ENCODE measurements around the gene KYAT1.

KYAT1 gene

DNA sequence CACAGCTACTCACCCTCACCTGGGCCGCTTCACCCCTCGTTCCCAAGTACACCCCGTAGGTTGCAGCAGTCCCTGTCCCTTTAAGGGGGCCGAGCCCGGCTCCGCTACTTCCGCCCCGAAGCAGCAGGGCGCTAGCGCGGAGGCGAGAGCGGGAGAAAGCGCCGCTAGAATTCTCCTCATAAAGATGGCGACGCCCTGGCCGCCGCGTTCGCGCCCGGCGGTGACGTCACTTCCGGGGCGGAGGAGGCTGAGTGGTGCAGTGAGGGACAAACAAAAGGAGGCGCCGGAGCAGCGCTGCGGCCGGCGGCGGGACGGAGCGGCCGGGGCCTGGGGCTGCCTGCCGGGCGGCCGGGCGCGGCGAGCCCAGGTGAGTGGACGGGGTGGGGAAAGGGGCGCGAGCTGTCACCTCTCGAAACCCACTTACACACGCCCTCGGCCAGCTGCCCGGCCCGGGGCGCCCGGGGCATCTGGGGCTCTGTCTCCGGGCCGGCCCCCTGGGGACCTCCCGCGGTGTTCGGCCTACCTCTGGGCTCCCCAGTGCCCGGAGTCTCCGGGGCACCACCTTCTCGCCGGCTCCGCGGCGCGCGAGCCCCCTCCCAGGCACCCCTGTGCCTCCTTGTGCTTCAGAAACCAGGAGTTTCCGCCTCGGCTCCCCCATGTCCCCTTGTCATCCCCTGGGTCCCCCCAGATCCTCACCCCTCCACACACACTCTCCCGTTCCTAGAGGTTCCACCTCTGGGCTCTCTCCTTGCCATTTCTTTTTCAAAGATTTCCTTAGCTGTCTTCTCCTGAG lies at the start of gene KYAT1, which contains the start of gene LRRC8A:
Gene KYAT1 (minus strand): TSS at position 67 of the 793 bp plus-strand sequence. CDS start 36,545 bp downstream, outside the sequence.
Gene LRRC8A (plus strand): TSS at position 250 of the 793 bp plus-strand sequence. CDS start 25,032 bp downstream, outside the sequence.
- TF ChIP-seq CTCF (IDR thresholded peaks at IDR 0.05; ENCODE audit: unreplicated experiment in 3 of 3), result no peak
- peaks cover 37% of the 10 kb centered on the region for H3K4me1 Mint-ChIP-seq
- peaks cover 8% of the 10 kb centered on the region for H3K36me3 Mint-ChIP-seq (ENCODE audit: low read depth)
- peak within 1 kb of the TSS; percentile 94 to 97 (median 96) for H3K27ac Mint-ChIP-seq
- peaks cover 8% of the 10 kb centered on the region for H3K27me3 Mint-ChIP-seq (ENCODE audit: low read depth)
- H3K4me3 Mint-ChIP-seq, result peak within 1 kb of the TSS; percentile 99
- no peaks in the 10 kb centered on the region for H3K9me3 Mint-ChIP-seq

DNA sequence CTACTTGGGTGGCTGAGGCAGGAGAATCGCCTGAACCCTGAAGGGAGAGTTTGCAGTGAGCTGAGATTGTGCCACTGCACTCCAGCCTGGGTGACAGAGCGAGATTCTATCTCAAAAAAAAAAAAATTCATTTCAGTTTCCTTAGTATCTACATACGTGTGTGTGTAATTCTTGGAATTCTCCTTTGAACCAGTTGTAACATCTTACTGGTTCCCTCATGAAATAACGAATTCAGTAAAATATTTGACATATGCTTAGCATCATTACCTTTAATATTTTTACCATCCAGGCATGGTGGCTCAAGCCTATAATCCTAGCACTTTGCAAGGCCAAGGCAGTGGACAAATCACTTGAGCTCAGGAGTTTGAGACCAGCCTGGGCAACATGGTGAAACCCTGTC lies 47.8 kb upstream of the KYAT1 start:
- Mint-ChIP-seq H3K27ac (no peak overlapping the region), H3K4me3 (no peak overlapping the region), H3K9me3 (no peaks in the 10 kb centered on the region), H3K4me1 (peaks cover 7% of the 10 kb centered on the region), H3K27me3 (ENCODE audit: low read depth) (no peaks in the 10 kb centered on the region), H3K36me3 (ENCODE audit: low read depth) (peaks cover 4% of the 10 kb centered on the region)
- no peak for TF ChIP-seq CTCF (IDR thresholded peaks at IDR 0.05; ENCODE audit: unreplicated experiment in 3 of 3)

- Mint-ChIP-seq H3K36me3 (ENCODE audit: low read depth) (peaks cover 4% of the 10 kb centered on the region), H3K4me3 (no peak overlapping the region), H3K27ac (peak overlapping the region in 2 of 3 experiments; percentile 69 to 85), H3K27me3 (ENCODE audit: low read depth) (no peaks in the 10 kb centered on the region), H3K9me3 (no peaks in the 10 kb centered on the region), H3K4me1 (peaks cover 7% of the 10 kb centered on the region)
- no peak for TF ChIP-seq CTCF (IDR thresholded peaks at IDR 0.05; ENCODE audit: unreplicated experiment in 3 of 3)
Measured at GRCh38 chr9:128928624-128929023, 46.9 kb upstream of the KYAT1 start.

DNA sequence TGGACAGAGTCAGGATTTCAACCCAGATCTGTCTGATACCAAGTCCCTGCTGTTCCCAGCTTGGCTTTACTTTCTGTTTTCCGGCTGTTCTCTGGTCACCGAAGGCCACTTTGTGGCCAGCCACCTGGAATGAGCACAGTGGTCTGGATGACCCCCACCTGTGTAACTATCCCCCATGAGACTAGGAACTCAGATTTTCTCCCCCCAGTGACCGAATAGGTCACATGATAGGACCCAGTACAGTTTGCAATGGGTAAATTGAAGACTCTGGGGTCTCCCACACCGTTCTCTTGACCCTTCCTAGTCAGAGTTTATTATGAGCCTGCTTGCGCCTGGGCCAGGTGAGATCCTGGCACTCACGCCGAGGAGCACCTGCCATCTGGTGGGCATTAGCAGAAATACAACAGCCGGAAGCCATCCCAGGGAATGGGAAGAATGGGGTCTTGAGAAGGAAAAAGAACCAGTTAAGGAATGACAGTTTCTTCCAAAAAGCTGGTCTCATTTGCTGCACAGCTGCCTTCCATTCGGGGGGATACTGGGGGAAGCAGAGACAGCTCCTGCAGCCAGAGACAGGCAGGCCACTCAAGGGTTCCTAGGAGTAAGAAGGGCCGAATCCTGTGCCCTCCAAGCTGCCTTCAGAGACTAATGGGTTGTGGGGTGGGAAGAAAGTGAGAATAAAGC lies 46.1 kb upstream of the KYAT1 start:
- H3K9me3 Mint-ChIP-seq, result no peaks in the 10 kb centered on the region
- peaks cover 7% of the 10 kb centered on the region for H3K4me1 Mint-ChIP-seq

DNA sequence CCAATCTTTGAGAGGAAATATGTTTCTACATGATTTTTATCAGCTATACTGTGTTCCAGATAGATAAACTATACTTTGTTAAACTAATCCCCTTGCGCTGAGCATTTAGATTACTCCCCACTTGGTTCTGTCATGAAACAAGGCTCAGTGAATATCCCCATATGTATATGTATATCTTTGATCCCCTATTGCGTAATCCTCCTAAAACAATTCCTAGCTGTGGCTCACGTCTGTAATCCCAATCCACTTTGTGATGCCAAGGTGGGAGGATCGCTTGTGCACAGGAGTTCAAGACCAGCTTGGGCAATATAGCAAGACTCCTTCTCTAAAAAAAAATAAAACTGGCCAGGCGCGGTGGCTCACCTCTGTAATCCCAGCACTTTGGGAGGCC lies 41.7 kb upstream of the KYAT1 start:
- Mint-ChIP-seq H3K4me3 (peak overlapping the region; percentile 72 to 91 (median 91)), H3K4me1 (peaks cover 29% of the 10 kb centered on the region), H3K27me3 (ENCODE audit: low read depth) (no peaks in the 10 kb centered on the region), H3K9me3 (no peaks in the 10 kb centered on the region), H3K27ac (peak overlapping the region in 1 of 3 experiments; percentile 33), H3K36me3 (ENCODE audit: low read depth) (peaks cover 4% of the 10 kb centered on the region)
- TF ChIP-seq CTCF (IDR thresholded peaks at IDR 0.05; ENCODE audit: unreplicated experiment in 3 of 3), result no peak

More for the DNA sequence above, 46.1 kb upstream of the KYAT1 start:
- Mint-ChIP-seq H3K27me3 (ENCODE audit: low read depth) (no peaks in the 10 kb centered on the region), H3K4me3 (peak overlapping the region in 2 of 3 experiments; percentile 6 to 56), H3K36me3 (ENCODE audit: low read depth) (peaks cover 4% of the 10 kb centered on the region), H3K27ac (peak overlapping the region; percentile 48 to 85 (median 73))
- TF ChIP-seq CTCF (IDR thresholded peaks at IDR 0.05; ENCODE audit: unreplicated experiment in 3 of 3), result peak; percentile 83 to 89 (median 88)

Measured in nephron (organoid).